ENCODE measurements around the gene CD2BP2. TPM values are rescaled to one million over a fixed set of nuclear protein-coding genes. Genes with fewer than 3 reads are reported as not detected.
A peak's percentile ranks its signal among the peaks of the same experiment; 100 is the strongest.

CD2BP2 gene
- total RNA-seq = 10 to 100 TPM; 27.3 to 39.9 (median 35.4) TPM

DNA sequence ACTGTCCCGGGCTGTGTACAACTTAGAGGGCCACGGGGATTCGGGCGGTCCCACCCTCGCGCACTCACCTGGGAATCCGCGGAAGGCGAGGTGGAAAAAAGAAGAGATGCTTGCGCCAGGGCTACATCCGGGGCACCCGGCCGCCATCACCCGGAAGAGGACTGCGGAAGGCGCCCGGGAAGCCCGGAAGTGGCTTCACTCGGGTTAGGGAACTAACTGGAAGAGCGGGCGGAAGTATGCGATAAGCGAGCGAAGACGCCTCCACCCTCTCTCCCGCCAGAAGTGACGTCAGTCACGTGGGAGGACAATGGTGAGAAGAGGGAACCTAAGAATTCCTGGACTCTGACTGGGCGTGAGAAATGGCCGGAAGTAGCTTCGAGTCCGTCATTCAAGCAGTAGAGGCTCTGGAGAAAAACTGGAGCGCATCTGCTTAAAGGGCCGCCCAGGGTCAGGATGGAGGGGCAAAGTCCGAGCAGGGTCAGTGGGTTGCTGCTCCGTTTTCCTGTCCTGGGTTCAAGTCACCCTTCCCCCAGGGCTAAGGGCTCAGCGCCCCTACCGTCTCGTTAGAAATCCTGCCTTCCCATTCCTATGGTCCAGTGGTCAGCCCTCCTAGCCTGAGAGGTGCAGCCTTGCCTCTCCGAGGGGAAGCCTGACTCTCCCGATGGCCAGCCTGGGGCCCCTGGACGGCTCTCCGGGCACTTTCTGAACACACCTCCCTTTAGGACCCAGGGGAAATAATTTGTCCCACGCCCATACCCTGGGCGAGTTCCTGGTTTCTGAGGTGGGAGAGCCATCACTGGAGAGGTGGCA lies at the start of gene CD2BP2:
TSS of gene CD2BP2 (minus strand) at position 165 of the 810 bp plus-strand sequence. CDS start 627 bp downstream, outside the sequence.
- ATAC-seq (ENCODE audit: low FRiP score) (peak; percentile 93), DNase-seq (ENCODE audit: low spot score) (peak; percentile 91)
- TF ChIP-seq, protein P1, sequence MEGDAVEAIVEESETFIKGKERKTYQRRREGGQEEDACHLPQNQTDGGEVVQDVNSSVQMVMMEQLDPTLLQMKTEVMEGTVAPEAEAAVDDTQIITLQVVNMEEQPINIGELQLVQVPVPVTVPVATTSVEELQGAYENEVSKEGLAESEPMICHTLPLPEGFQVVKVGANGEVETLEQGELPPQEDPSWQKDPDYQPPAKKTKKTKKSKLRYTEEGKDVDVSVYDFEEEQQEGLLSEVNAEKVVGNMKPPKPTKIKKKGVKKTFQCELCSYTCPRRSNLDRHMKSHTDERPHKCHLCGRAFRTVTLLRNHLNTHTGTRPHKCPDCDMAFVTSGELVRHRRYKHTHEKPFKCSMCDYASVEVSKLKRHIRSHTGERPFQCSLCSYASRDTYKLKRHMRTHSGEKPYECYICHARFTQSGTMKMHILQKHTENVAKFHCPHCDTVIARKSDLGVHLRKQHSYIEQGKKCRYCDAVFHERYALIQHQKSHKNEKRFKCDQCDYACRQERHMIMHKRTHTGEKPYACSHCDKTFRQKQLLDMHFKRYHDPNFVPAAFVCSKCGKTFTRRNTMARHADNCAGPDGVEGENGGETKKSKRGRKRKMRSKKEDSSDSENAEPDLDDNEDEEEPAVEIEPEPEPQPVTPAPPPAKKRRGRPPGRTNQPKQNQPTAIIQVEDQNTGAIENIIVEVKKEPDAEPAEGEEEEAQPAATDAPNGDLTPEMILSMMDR (IDR thresholded peaks at IDR 0.05) = peak in 1 of 3 donors; percentile 2

DNA sequence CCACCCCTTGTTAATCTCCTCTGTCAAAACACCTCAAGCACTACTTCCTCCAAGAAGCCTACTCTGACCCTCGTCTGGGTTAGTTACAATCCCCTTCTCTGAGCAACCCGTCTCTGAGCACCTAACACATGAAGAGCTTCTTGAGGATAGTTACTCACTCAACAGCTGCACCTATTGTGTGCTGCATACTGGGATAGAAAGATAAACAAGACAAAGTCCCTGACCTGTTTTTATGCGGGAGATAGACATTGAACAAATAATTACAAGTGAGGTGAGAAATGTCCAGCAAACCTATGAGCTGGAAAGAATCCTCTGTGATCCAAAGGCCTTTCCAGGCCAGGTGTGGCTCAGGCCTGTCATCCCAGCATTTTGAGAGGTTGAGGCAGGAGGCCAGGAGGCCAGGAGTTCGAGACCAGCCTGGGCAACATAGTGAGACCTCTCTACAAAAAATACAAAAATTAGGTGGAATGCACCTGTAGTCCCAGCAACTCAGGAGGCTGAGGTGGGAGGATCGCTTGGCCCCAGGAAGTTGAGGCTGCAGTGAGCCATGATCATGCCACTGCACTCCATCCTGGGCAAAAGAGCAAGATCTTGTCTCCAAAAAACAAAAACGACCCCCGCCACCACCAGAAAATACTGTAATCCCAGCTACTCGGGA lies 46.8 kb upstream of the CD2BP2 start:
- TF ChIP-seq, protein P1 (IDR thresholded peaks at IDR 0.05) = no peak
- ATAC-seq (ENCODE audit: low FRiP score) (no peak), DNase-seq (ENCODE audit: low spot score) (no peak)

DNA sequence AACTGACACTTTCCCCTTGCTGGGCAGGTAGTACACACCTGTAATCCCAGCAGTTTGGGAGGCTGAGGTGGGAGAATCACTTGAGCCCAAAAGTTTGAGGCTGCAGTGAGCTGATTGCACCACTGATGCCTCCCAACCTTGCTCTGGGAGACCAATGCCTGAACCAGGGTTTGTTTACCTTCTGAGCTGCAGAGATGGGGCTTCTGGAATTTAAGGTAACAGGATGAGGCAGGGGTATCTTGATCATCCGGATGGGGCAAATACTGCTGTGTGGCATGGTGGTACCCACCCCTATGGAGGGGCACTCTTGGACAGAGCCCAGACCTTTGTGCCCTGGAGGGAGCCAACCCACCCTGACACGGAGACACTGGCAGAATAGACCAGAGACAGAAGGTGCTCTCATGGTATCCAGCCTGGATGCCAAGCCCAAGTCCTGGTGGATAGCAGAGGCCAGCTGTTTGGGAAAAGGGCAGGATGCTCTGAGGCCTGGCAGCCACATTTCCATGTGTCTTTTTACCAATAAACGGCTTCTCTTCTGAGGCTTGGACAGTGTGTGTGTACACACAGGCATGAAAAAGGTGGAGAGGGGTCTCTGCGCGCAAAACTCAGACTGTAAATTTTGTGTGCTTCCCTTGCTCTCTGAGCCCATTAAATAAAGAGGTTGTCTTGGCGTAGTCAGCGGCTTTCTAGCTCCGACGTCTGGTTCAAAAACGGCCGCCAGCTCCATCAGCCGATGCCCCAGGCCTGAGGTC lies 44.5 kb upstream of the CD2BP2 start:
- DNase-seq (ENCODE audit: low spot score) = no peak
- TF ChIP-seq, protein P1 (IDR thresholded peaks at IDR 0.05) = no peak
- ATAC-seq (ENCODE audit: low FRiP score) = no peak

DNA sequence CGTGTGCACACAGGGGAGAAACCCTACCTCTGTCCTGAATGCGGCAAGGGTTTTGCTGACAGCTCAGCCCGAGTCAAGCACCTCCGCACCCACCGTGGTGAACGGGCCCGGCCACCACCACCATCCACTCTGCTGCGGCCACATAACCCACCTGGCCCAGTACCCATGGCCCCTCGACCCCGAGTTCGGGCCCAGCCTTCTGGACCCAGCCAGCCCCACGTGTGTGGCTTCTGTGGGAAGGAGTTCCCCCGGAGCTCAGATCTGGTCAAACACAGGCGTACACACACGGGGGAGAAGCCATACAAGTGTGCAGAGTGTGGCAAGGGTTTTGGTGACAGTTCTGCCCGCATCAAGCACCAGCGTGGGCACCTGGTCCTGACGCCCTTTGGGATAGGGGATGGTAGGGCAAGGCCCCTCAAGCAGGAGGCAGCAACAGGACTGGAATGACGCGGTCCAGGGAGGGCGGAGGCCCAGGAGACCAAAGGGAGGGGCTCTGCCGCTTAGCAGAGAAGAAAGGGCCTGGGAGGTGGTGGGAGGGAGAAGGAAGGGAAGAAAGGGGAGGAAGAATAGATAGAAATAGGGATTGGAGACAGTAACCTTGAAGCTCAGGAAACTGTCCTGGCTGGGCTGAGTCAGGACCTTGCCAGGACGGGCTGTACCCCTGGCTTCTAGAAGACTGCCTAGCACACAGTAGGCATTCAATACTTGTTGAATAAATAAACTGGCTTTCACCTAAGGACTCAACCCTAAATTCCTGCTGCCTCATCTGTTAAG lies 43.7 kb upstream of the CD2BP2 start:
- DNase-seq (ENCODE audit: low spot score) = no peak
- no peak for ATAC-seq (ENCODE audit: low FRiP score)
- TF ChIP-seq, protein P1 (IDR thresholded peaks at IDR 0.05) = no peak

DNA sequence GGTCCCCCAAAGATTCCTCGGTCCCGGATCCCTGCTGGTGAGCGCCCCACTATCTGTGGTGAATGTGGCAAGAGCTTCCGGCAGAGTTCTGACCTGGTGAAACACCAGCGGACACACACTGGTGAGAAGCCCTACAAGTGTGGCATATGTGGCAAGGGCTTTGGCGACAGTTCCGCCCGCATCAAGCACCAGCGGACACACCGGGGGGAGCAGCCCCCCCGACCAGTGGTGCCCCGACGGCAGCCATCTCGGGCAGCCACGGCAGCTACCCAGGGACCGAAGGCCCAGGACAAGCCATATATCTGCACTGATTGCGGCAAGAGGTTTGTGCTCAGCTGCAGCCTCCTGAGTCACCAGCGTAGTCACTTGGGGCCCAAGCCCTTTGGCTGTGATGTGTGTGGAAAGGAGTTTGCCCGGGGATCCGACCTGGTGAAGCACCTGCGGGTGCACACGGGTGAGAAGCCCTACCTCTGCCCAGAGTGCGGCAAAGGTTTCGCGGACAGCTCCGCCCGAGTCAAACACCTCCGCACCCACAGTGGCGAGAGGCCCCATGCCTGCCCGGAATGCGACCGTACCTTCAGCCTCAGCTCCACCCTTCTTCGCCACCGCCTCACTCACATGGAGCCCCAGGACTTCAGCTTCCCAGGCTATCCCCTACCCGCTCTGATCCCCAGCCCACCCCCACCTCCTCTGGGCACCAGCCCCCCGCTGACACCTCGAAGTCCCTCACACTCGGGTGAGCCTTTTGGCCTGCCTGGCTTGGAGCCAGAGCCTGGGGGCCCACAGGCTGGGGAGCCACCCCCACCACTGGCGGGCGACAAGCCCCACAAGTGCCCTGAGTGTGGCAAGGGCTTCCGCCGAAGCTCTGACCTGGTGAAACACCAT lies 42.9 kb upstream of the CD2BP2 start:
- TF ChIP-seq, protein P1 (IDR thresholded peaks at IDR 0.05) = no peak
- no peak for DNase-seq (ENCODE audit: low spot score)
- ATAC-seq (ENCODE audit: low FRiP score) = no peak
